ENCODE data around the gene CFAP251.

GRCh38 chr12:121888478-121889273 is 29.7 kb upstream of the CFAP251 start, which contains the start of gene PSMD9:
- TF ChIP-seq ZNF398 (tag by site-specific recombination; IDR thresholded peaks at IDR 0.05) (no peak), ZNF48 (tag by site-specific recombination; IDR thresholded peaks at IDR 0.05) (no peak), HOXA7 (CRISPR knock-in tag; IDR thresholded peaks at IDR 0.05; ENCODE audit: borderline replicate concordance) (no peak), PBX3 (CRISPR knock-in tag; IDR thresholded peaks at IDR 0.05) (no peak; the same call in 1 of the 2 replicates)
